OCI-LY1 (cell line): ENCODE results near the gene MTAP.

Experiments
- H2AFZ ChIP-seq: fragments of 200-600 bp; sonication (generic), shearing (Covaris generic); 2 replicates; pipeline ENCODE4 v1.6.0; 2014; ENCODE audit warnings: antibody characterized with exemption, mild to moderate bottlenecking, low read length
- H3F3A ChIP-seq: fragments of 200-600 bp; sonication (generic), shearing (Covaris generic); 2 replicates; pipeline ENCODE4 v1.6.0; 2014; ENCODE audit warnings: mild to moderate bottlenecking, antibody characterized with exemption, low read length, moderate library complexity; ENCODE audit not compliant: insufficient read depth
- H3K27ac ChIP-seq: fragments of 200-600 bp; sonication (generic); 2 replicates; pipeline ENCODE4 v1.5.1; 2014; ENCODE audit warnings: low read length, mixed run types, mild to moderate bottlenecking, low read depth; ENCODE audit not compliant: poor library complexity, severe bottlenecking
- H3K27me3 ChIP-seq: fragments of 200-600 bp; sonication (generic); 2 replicates; pipeline ENCODE4 v1.6.0; 2014; ENCODE audit warnings: antibody characterized with exemption, mild to moderate bottlenecking, low read length, moderate library complexity; ENCODE audit not compliant: insufficient read depth
- H3K36me3 ChIP-seq: fragments of 200-600 bp; sonication (generic); 2 replicates; pipeline ENCODE4 v1.6.1; 2014; ENCODE audit warnings: mild to moderate bottlenecking, antibody characterized with exemption, low read length, moderate library complexity, mixed read lengths; ENCODE audit not compliant: insufficient read depth
- H3K4me1 ChIP-seq: fragments of 200-600 bp; sonication (generic); 2 replicates; pipeline ENCODE4 v1.5.1; 2014; ENCODE audit warnings: mild to moderate bottlenecking, low read length, moderate library complexity; ENCODE audit not compliant: insufficient read depth, severe bottlenecking
- H3K4me2 ChIP-seq: fragments of 200-600 bp; sonication (generic), shearing (Covaris generic); 2 replicates; pipeline ENCODE4 v1.6.1; 2014; ENCODE audit warnings: low read length
- H3K4me3 ChIP-seq: fragments of 200-600 bp; sonication (generic); 2 replicates; pipeline ENCODE4 v1.5.1; 2014; ENCODE audit warnings: low read length, low read depth, mild to moderate bottlenecking, mixed read lengths; ENCODE audit not compliant: poor library complexity, severe bottlenecking
- H3K79me2 ChIP-seq: fragments of 200-600 bp; shearing (Covaris generic); 2 replicates; pipeline ENCODE4 v1.6.1; 2016; ENCODE audit warnings: mixed run types, low read length, mixed read lengths; ENCODE audit not compliant: insufficient read depth
- H3K9ac ChIP-seq: fragments of 200-600 bp; sonication (generic), shearing (Covaris generic); 2 replicates; pipeline ENCODE4 v1.6.1; 2014; ENCODE audit warnings: mild to moderate bottlenecking, low read length, mixed read lengths
- H3K9me2 ChIP-seq: fragments of 200-600 bp; sonication (generic), shearing (Covaris generic); 2 replicates; pipeline ENCODE4 v1.6.1; 2014; ENCODE audit warnings: low read depth, mild to moderate bottlenecking, low read length, mixed read lengths
- H3K9me3 ChIP-seq: fragments of 200-600 bp; shearing (Covaris generic); 2 replicates; pipeline ENCODE4 v1.6.1; 2014; ENCODE audit warnings: low read length, mixed read lengths
- H4K20me1 ChIP-seq: fragments of 200-600 bp; sonication (generic), shearing (Covaris generic); 2 replicates; pipeline ENCODE4 v1.6.0; 2016; ENCODE audit warnings: mild to moderate bottlenecking, low read length; ENCODE audit not compliant: insufficient read depth
- EZH2 ChIP-seq: fragments of 200-600 bp; sonication (generic), shearing (Covaris generic); IDR thresholded peaks from 2 replicates; pipeline ENCODE4 v1.8.0; 2017; ENCODE audit warnings: borderline replicate concordance, mixed run types, mild to moderate bottlenecking, antibody characterized with exemption, low read length, moderate library complexity, mixed read lengths
- TF ChIP-seq, protein P1 (sequence below): fragments of 200-600 bp; sonication (generic), shearing (Covaris generic); IDR thresholded peaks from 2 replicates; pipeline ENCODE4 v1.5.1; 2017; ENCODE audit warnings: mild to moderate bottlenecking, antibody characterized with exemption, low read length, moderate library complexity, mixed read lengths

MTAP gene

DNA sequence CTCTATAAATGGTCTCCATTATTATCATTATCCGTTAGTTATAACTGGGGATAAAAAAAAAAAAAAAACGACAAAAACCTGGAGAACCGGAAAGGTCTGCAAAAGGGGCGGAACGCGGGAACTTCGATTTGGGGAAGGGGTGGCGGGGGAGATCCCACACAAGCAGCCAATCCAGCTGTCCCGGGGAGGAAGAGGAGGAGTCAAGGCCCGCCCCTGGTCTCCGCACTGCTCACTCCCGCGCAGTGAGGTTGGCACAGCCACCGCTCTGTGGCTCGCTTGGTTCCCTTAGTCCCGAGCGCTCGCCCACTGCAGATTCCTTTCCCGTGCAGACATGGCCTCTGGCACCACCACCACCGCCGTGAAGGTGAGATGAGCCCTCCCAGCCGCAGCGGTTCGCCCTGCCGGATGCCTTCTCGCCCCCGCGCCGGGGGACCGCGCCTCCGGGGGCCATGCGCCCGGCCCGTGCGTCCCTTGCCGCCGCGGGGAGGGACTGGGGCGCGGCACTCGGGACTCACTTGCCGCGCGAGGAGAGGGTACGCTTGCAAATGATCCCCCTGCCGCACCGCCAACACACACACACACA, at the start of gene MTAP:
MTAP (plus strand) TSS at position 219 of the 583 bp plus-strand sequence; CDS start at position 332, 113 bp downstream.
- H3K9me2 ChIP-seq: no peaks in the 10 kb centered on the region
- H3K27me3 ChIP-seq: 0 out of 2 replicates have a peak, but pooled peaks cover under 1% of the 10 kb centered on the region
- no peaks in the 10 kb centered on the region for H3F3A ChIP-seq
- peak within 1 kb of the TSS; percentile 72 for H3K4me3 ChIP-seq
- no peaks in the 10 kb centered on the region for H3K9me3 ChIP-seq
- TF ChIP-seq, protein P1, sequence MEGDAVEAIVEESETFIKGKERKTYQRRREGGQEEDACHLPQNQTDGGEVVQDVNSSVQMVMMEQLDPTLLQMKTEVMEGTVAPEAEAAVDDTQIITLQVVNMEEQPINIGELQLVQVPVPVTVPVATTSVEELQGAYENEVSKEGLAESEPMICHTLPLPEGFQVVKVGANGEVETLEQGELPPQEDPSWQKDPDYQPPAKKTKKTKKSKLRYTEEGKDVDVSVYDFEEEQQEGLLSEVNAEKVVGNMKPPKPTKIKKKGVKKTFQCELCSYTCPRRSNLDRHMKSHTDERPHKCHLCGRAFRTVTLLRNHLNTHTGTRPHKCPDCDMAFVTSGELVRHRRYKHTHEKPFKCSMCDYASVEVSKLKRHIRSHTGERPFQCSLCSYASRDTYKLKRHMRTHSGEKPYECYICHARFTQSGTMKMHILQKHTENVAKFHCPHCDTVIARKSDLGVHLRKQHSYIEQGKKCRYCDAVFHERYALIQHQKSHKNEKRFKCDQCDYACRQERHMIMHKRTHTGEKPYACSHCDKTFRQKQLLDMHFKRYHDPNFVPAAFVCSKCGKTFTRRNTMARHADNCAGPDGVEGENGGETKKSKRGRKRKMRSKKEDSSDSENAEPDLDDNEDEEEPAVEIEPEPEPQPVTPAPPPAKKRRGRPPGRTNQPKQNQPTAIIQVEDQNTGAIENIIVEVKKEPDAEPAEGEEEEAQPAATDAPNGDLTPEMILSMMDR: no peak
- TF ChIP-seq EZH2: no peak
- H2AFZ ChIP-seq: peak within 1 kb of the TSS; percentile 81
- H3K79me2 ChIP-seq: peaks cover 47% of the 10 kb centered on the region
- peak within 1 kb of the TSS; percentile 88 for H3K4me2 ChIP-seq
- H4K20me1 ChIP-seq: 0 out of 2 replicates have a peak, but pooled peaks cover 3% of the 10 kb centered on the region
- peak within 1 kb of the TSS; percentile 75 for H3K9ac ChIP-seq
- peak within 1 kb of the TSS; percentile 39 for H3K27ac ChIP-seq
- H3K4me1 ChIP-seq: peaks cover 48% of the 10 kb centered on the region
- peaks cover 24% of the 10 kb centered on the region; the same call in 1 of the 2 replicates for H3K36me3 ChIP-seq

DNA sequence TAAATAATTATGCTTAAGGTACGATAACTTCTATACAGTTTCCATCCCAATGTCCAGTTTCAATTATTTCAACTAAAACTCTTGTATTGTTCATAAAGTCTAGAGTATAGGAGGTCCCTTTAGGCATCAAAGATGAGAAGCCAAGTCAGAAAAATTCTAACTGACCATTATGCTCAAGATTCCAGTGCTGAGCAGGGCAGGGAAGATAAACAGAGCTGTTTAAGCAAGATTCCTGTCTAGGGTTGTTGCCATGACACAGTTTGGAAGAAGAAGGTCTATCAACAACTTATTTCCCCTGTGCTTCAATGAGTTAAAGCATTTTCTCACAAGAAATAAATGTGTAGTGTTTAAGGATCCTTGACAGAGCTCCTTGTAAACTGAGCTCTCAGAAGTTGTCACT, 48.9 kb upstream of the MTAP start:
- Histone ChIP-seq H3K27me3 (no peaks in the 10 kb centered on the region), H3K4me3 (no peak overlapping the region), H3K9me2 (no peaks in the 10 kb centered on the region), H3F3A (no peaks in the 10 kb centered on the region), H2AFZ (no peak overlapping the region), H3K9ac (no peak overlapping the region), H3K4me2 (no peak overlapping the region), H3K79me2 (no peaks in the 10 kb centered on the region), H3K27ac (no peak overlapping the region), H3K36me3 (no peaks in the 10 kb centered on the region), H3K9me3 (no peaks in the 10 kb centered on the region), H4K20me1 (no peaks in the 10 kb centered on the region), H3K4me1 (no peaks in the 10 kb centered on the region)
- no peak for TF ChIP-seq EZH2
- TF ChIP-seq, protein P1: no peak

DNA sequence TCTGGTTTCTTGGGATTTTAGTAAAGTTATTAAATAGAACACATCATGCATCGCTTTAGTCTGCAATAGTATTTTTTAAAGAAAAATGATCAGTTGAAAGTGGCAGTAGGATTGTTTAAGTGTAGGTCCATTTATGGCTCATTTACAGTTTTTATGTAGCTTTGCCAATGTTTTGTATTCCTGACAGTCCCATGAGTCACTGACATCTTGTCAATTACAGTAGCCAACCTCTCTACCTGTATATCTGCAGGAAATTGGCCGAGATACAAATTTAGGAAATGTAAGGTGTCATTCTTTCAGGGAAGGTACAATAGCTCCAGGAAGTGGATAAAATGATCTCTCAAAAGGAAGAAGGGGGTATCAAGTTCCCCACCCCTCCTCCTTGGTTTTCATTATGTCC, 47.7 kb upstream of the MTAP start:
- no peaks in the 10 kb centered on the region for H3K9me3 ChIP-seq
- no peaks in the 10 kb centered on the region for H3F3A ChIP-seq
- no peaks in the 10 kb centered on the region for H4K20me1 ChIP-seq
- H3K4me3 ChIP-seq: no peak overlapping the region
- H3K27ac ChIP-seq: no peak overlapping the region
- no peaks in the 10 kb centered on the region for H3K79me2 ChIP-seq
- no peak overlapping the region for H2AFZ ChIP-seq
- H3K27me3 ChIP-seq: no peaks in the 10 kb centered on the region
- TF ChIP-seq, protein P1: no peak
- TF ChIP-seq EZH2: no peak
- H3K36me3 ChIP-seq: no peaks in the 10 kb centered on the region
- no peak overlapping the region for H3K9ac ChIP-seq
- H3K4me2 ChIP-seq: no peak overlapping the region
- H3K4me1 ChIP-seq: no peaks in the 10 kb centered on the region
- H3K9me2 ChIP-seq: no peaks in the 10 kb centered on the region
